ENCODE results near the gene FTH1. TPM values are rescaled to one million over a fixed set of nuclear protein-coding genes. Genes with fewer than 3 reads are reported as not detected.

Gene FTH1
- total and polyA plus RNA-seq, 2 of the 13 experiments (the other 11 are each of a cell fraction or from before 2014, with no cell fraction given) = 607 to 760 TPM

DNA sequence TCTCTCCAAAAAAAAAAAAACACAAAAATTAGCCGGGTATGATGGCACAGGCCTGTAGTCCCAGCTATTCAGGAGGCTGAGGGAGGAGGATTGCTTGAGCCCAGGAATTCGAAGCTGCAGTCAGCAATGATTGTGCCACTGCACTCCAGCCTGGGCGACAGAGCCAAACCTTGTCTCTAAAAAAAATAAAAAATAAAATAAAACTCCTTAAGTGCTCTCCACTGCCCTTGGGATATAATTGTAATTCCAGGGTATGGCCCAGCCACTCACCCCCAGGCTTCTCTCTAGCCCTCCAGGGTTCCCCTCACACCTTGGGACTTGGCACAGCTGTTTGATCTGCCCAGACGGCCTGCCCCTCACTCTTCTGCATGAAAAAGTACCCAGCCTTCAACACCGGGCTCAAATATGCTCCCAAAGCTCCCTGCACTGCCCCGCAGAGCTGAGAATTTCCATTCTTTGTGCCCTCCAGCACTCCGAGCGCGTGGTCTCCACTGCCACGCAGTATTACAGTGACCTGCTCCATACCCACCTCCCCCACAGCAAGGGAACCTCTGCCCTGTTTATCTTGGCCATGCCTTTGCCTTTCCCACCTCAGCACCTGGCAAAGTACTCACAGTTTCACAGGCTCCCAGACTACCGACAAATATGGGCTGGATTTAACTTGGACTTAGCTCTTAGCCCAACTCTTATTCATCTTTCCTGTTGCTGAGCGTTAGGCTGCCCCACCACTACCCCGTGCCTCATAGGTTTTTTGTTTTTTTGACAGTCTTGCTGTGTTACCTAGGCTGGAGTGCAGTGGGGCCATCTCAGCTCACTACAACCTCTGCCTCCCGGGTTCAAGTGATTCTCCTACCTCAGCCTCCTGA is 7.6 kb upstream of the FTH1 start (continued):
- TF ChIP-seq, protein P1, sequence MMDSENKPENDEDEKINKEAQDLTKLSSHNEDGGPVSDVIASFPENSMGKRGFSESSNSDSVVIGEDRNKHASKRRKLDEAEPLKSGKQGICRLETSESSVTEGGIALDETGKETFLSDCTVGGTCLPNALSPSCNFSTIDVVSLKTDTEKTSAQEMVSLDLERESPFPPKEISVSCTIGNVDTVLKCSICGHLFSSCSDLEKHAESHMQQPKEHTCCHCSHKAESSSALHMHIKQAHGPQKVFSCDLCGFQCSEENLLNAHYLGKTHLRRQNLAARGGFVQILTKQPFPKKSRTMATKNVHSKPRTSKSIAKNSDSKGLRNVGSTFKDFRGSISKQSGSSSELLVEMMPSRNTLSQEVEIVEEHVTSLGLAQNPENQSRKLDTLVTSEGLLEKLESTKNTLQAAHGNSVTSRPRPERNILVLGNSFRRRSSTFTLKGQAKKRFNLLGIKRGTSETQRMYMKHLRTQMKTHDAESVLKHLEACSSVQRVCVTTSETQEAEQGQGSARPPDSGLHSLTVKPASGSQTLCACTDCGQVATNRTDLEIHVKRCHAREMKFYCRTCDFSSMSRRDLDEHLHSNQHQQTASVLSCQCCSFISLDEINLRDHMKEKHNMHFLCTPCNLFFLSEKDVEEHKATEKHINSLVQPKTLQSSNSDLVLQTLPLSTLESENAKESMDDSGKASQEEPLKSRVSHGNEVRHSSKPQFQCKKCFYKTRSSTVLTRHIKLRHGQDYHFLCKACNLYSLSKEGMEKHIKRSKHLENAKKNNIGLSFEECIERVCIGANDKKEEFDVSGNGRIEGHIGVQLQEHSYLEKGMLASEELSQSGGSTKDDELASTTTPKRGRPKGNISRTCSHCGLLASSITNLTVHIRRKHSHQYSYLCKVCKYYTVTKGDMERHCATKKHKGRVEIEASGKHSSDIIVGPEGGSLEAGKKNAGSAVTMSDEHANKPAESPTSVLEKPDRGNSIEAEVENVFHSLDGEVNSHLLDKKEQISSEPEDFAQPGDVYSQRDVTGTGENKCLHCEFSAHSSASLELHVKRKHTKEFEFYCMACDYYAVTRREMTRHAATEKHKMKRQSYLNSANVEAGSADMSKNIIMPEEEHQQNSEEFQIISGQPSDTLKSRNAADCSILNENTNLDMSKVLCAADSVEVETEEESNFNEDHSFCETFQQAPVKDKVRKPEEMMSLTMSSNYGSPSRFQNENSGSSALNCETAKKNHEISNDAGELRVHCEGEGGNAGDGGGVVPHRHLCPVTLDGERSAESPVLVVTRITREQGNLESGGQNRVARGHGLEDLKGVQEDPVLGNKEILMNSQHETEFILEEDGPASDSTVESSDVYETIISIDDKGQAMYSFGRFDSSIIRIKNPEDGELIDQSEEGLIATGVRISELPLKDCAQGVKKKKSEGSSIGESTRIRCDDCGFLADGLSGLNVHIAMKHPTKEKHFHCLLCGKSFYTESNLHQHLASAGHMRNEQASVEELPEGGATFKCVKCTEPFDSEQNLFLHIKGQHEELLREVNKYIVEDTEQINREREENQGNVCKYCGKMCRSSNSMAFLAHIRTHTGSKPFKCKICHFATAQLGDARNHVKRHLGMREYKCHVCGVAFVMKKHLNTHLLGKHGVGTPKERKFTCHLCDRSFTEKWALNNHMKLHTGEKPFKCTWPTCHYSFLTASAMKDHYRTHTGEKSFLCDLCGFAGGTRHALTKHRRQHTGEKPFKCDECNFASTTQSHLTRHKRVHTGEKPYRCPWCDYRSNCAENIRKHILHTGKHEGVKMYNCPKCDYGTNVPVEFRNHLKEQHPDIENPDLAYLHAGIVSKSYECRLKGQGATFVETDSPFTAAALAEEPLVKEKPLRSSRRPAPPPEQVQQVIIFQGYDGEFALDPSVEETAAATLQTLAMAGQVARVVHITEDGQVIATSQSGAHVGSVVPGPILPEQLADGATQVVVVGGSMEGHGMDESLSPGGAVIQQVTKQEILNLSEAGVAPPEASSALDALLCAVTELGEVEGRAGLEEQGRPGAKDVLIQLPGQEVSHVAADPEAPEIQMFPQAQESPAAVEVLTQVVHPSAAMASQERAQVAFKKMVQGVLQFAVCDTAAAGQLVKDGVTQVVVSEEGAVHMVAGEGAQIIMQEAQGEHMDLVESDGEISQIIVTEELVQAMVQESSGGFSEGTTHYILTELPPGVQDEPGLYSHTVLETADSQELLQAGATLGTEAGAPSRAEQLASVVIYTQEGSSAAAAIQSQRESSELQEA (CRISPR knock-in tag; IDR thresholded peaks at IDR 0.05; ENCODE audit: not compliant biosample characterization) = peak; percentile 14
- TF ChIP-seq ZNF24 (IDR thresholded peaks at IDR 0.05) (no peak), ZNF350 (CRISPR knock-in tag; IDR thresholded peaks at IDR 0.05; ENCODE audit: borderline replicate concordance, low read depth) (peak; percentile 31; the same call in 1 of the 2 replicates), RFX5 (IDR thresholded peaks at IDR 0.05; ENCODE audit: low read depth, low read length) (no peak), ZNF441 (CRISPR knock-in tag; IDR thresholded peaks at IDR 0.05; ENCODE audit: borderline replicate concordance) (peak; percentile 40; the same call in 1 of the 2 replicates), SAP130 (CRISPR knock-in tag; IDR thresholded peaks at IDR 0.05; ENCODE audit: low read depth) (peak; percentile 67), ZNF850 (CRISPR knock-in tag; conservative IDR thresholded peaks at IDR 0.05) (no peak), ASH2L (IDR thresholded peaks at IDR 0.05; ENCODE audit: insufficient read length, low read depth, low read length) (peak; percentile 27), POLR2AphosphoS2 (IDR thresholded peaks at IDR 0.05; ENCODE audit: low read depth, low read length) (no peak), ZNF33B (CRISPR knock-in tag; IDR thresholded peaks at IDR 0.05) (no peak), RXRA (CRISPR knock-in tag; IDR thresholded peaks at IDR 0.05) (peak; percentile 51; the same call in 1 of the 2 replicates)
- TF ChIP-seq, protein P2, sequence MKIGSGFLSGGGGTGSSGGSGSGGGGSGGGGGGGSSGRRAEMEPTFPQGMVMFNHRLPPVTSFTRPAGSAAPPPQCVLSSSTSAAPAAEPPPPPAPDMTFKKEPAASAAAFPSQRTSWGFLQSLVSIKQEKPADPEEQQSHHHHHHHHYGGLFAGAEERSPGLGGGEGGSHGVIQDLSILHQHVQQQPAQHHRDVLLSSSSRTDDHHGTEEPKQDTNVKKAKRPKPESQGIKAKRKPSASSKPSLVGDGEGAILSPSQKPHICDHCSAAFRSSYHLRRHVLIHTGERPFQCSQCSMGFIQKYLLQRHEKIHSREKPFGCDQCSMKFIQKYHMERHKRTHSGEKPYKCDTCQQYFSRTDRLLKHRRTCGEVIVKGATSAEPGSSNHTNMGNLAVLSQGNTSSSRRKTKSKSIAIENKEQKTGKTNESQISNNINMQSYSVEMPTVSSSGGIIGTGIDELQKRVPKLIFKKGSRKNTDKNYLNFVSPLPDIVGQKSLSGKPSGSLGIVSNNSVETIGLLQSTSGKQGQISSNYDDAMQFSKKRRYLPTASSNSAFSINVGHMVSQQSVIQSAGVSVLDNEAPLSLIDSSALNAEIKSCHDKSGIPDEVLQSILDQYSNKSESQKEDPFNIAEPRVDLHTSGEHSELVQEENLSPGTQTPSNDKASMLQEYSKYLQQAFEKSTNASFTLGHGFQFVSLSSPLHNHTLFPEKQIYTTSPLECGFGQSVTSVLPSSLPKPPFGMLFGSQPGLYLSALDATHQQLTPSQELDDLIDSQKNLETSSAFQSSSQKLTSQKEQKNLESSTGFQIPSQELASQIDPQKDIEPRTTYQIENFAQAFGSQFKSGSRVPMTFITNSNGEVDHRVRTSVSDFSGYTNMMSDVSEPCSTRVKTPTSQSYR (CRISPR knock-in tag; IDR thresholded peaks at IDR 0.05; ENCODE audit: borderline replicate concordance) = peak; percentile 91
- TF ChIP-seq, protein P3, sequence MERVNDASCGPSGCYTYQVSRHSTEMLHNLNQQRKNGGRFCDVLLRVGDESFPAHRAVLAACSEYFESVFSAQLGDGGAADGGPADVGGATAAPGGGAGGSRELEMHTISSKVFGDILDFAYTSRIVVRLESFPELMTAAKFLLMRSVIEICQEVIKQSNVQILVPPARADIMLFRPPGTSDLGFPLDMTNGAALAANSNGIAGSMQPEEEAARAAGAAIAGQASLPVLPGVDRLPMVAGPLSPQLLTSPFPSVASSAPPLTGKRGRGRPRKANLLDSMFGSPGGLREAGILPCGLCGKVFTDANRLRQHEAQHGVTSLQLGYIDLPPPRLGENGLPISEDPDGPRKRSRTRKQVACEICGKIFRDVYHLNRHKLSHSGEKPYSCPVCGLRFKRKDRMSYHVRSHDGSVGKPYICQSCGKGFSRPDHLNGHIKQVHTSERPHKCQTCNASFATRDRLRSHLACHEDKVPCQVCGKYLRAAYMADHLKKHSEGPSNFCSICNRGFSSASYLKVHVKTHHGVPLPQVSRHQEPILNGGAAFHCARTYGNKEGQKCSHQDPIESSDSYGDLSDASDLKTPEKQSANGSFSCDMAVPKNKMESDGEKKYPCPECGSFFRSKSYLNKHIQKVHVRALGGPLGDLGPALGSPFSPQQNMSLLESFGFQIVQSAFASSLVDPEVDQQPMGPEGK (CRISPR knock-in tag; IDR thresholded peaks at IDR 0.05) = peak; percentile 31; the same call in 1 of the 2 replicates

Measured in HepG2 (cell line).